Esophagus squamous epithelium (tissue), 4 donors: ENCODE results near the gene USB1.

Experiments
- CTCF ChIP-seq, 6 experiments: fragments of 450-650 bp in 4 of 6; fragments of 200-600 bp in 2 of 6; sonication (generic) in 2 of 6; IDR thresholded peaks; one replicate each; pipeline ENCODE4 v1.5.1; 2016 to 2019; ENCODE audit warnings: antibody characterized with exemption in 6 of 6, mild to moderate bottlenecking in 4 of 6, moderate library complexity in 4 of 6
- POLR2A ChIP-seq, 4 donors: fragments of 450-650 bp; IDR thresholded peaks; one replicate each; pipeline ENCODE4 v1.6.1; 2017; ENCODE audit warnings: antibody characterized with exemption in 4 of 4, mild to moderate bottlenecking in 4 of 4, moderate library complexity in 3 of 4

GRCh38 chr16:57972306-57972705 lies 28.9 kb upstream of the USB1 start:
- TF ChIP-seq CTCF (IDR thresholded peaks at IDR 0.05) (no peak), POLR2A (IDR thresholded peaks at IDR 0.05) (no peak)
